Astrocyte (in vitro differentiated cells and primary cell): ENCODE results near the gene PIAS1. TPM values are rescaled to one million over a fixed set of nuclear protein-coding genes. Genes with fewer than 3 reads are reported as not detected.

Experiments
- DNase-seq: peaks from one replicate; pipeline ENCODE4 v3.0.0-alpha.2; 2010; ENCODE audit warnings: low read depth
- FAIRE-seq: peaks from 2 replicates; lab custom pipeline; 2011; peaks lifted over from hg19 to GRCh38; lab: Jason Lieb, UNC
- H2AFZ ChIP-seq: 2 replicates; pipeline ENCODE4 v1.6.0; 2012; ENCODE audit warnings: low read depth, low read length, inconsistent platforms
- H3K27ac ChIP-seq: 2 replicates; pipeline ENCODE4 v1.5.1; 2011; ENCODE audit warnings: low read depth, low read length, inconsistent platforms
- H3K27me3 ChIP-seq: 2 replicates; pipeline ENCODE4 v1.6.0; 2011; ENCODE audit warnings: low read length, inconsistent platforms; ENCODE audit not compliant: insufficient read depth
- H3K36me3 ChIP-seq: 2 replicates; pipeline ENCODE4 v1.5.1; 2011; ENCODE audit warnings: low read length, inconsistent platforms; ENCODE audit not compliant: insufficient read depth
- H3K4me1 ChIP-seq: 2 replicates; pipeline ENCODE4 v1.5.1; 2011; ENCODE audit warnings: low read length, inconsistent platforms; ENCODE audit not compliant: insufficient read depth
- H3K4me2 ChIP-seq: 2 replicates; pipeline ENCODE4 v1.6.0; 2012; ENCODE audit warnings: low read length, inconsistent platforms
- H3K4me3 ChIP-seq: 2 replicates; pipeline ENCODE4 v1.5.1; 2011; ENCODE audit warnings: low read depth, mild to moderate bottlenecking, low read length, inconsistent platforms; ENCODE audit not compliant: insufficient read depth
- H3K79me2 ChIP-seq: 2 replicates; pipeline ENCODE4 v1.6.0; 2012; ENCODE audit warnings: mild to moderate bottlenecking, low read length, inconsistent platforms; ENCODE audit not compliant: insufficient read depth
- H3K9ac ChIP-seq: 2 replicates; pipeline ENCODE4 v1.6.0; 2012; ENCODE audit warnings: mild to moderate bottlenecking, low read length, inconsistent platforms
- H3K9me3 ChIP-seq: 2 replicates; pipeline ENCODE4 v1.5.1; 2012; ENCODE audit warnings: low read depth, mild to moderate bottlenecking, low read length, inconsistent platforms; ENCODE audit not compliant: insufficient read depth
- H4K20me1 ChIP-seq: 2 replicates; pipeline ENCODE4 v1.6.0; 2012; ENCODE audit warnings: low read length, inconsistent platforms; ENCODE audit not compliant: insufficient read depth
- H3K27ac Mint-ChIP-seq: one replicate; pipeline ENCODE4 v1.8.0; 2021; ENCODE audit warnings: mild to moderate bottlenecking, mixed read lengths; ENCODE audit not compliant: unreplicated experiment
- H3K27me3 Mint-ChIP-seq: one replicate; pipeline ENCODE4 v1.8.0; 2021; ENCODE audit warnings: low read depth, mixed read lengths; ENCODE audit not compliant: unreplicated experiment
- H3K36me3 Mint-ChIP-seq: one replicate; pipeline ENCODE4 v1.8.0; 2021; ENCODE audit warnings: low read depth, mixed read lengths; ENCODE audit not compliant: unreplicated experiment
- H3K4me1 Mint-ChIP-seq: one replicate; pipeline ENCODE4 v1.8.0; 2021; ENCODE audit warnings: low read depth, mixed read lengths; ENCODE audit not compliant: unreplicated experiment
- H3K4me3 Mint-ChIP-seq: one replicate; pipeline ENCODE4 v1.8.0; 2021; ENCODE audit warnings: mild to moderate bottlenecking, moderate library complexity, mixed read lengths; ENCODE audit not compliant: unreplicated experiment
- H3K9me3 Mint-ChIP-seq: one replicate; pipeline ENCODE4 v1.8.0; 2021; ENCODE audit warnings: mild to moderate bottlenecking, mixed read lengths; ENCODE audit not compliant: unreplicated experiment
- EZH2 ChIP-seq: IDR thresholded peaks from 2 replicates; pipeline ENCODE4 v1.6.1; 2012; ENCODE audit warnings: mild to moderate bottlenecking, low read length, inconsistent platforms; ENCODE audit not compliant: insufficient read depth
- total RNA-seq: library from RNA; stranded (reverse); gene quantifications from 2 replicates; pipeline ENCODE4 v1.2.1, GENCODE V29; 2021
- TF ChIP-seq, protein P1 (sequence below): IDR thresholded peaks from 2 replicates; pipeline ENCODE4 v1.5.1; 2011; ENCODE audit warnings: low read depth, mild to moderate bottlenecking, inconsistent platforms, low read length, moderate library complexity; ENCODE audit not compliant: insufficient read depth

PIAS1 gene
- total RNA-seq, 1 donor from 2014 or later = 30.2 TPM

GRCh38 chr15:68148039-68148438 lies 93.9 kb downstream of the PIAS1 start:
- TF ChIP-seq EZH2 = no peak
- TF ChIP-seq, protein P1, sequence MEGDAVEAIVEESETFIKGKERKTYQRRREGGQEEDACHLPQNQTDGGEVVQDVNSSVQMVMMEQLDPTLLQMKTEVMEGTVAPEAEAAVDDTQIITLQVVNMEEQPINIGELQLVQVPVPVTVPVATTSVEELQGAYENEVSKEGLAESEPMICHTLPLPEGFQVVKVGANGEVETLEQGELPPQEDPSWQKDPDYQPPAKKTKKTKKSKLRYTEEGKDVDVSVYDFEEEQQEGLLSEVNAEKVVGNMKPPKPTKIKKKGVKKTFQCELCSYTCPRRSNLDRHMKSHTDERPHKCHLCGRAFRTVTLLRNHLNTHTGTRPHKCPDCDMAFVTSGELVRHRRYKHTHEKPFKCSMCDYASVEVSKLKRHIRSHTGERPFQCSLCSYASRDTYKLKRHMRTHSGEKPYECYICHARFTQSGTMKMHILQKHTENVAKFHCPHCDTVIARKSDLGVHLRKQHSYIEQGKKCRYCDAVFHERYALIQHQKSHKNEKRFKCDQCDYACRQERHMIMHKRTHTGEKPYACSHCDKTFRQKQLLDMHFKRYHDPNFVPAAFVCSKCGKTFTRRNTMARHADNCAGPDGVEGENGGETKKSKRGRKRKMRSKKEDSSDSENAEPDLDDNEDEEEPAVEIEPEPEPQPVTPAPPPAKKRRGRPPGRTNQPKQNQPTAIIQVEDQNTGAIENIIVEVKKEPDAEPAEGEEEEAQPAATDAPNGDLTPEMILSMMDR = no peak
- Histone ChIP-seq H3K4me2 (no peak overlapping the region), H3K27ac (no peak overlapping the region), H2AFZ (no peak overlapping the region), H3K9ac (no peak overlapping the region), H4K20me1 (peaks cover 17% of the 10 kb centered on the region), H3K4me3 (no peak overlapping the region), H3K9me3 (no peaks in the 10 kb centered on the region), H3K4me1 (peaks cover 3% of the 10 kb centered on the region), H3K79me2 (peaks cover 3% of the 10 kb centered on the region), H3K27me3 (no peaks in the 10 kb centered on the region), H3K36me3 (no peaks in the 10 kb centered on the region)
- peaks cover 5% of the 10 kb centered on the region for H3K36me3 Mint-ChIP-seq
- H3K4me3 Mint-ChIP-seq = no peak overlapping the region
- FAIRE-seq (no peak), DNase-seq (no peak)
- peaks cover 10% of the 10 kb centered on the region for H3K4me1 Mint-ChIP-seq
- H3K9me3 Mint-ChIP-seq = no peaks in the 10 kb centered on the region
- no peaks in the 10 kb centered on the region for H3K27me3 Mint-ChIP-seq
- H3K27ac Mint-ChIP-seq = no peak overlapping the region

GRCh38 chr15:68149059-68149458 lies 94.9 kb downstream of the PIAS1 start:
- Histone ChIP-seq H4K20me1 (peaks cover 17% of the 10 kb centered on the region), H3K36me3 (no peaks in the 10 kb centered on the region), H3K9me3 (no peaks in the 10 kb centered on the region), H3K9ac (no peak overlapping the region), H2AFZ (no peak overlapping the region), H3K4me3 (no peak overlapping the region), H3K4me1 (peaks cover 3% of the 10 kb centered on the region), H3K27me3 (no peaks in the 10 kb centered on the region), H3K79me2 (peaks cover 3% of the 10 kb centered on the region), H3K27ac (no peak overlapping the region), H3K4me2 (peak overlapping the region; percentile 28)
- FAIRE-seq (no peak), DNase-seq (peak; percentile 70)
- no peaks in the 10 kb centered on the region for H3K9me3 Mint-ChIP-seq
- no peak overlapping the region for H3K27ac Mint-ChIP-seq
- H3K36me3 Mint-ChIP-seq = peaks cover 5% of the 10 kb centered on the region
- no peaks in the 10 kb centered on the region for H3K27me3 Mint-ChIP-seq
- no peak for TF ChIP-seq EZH2
- TF ChIP-seq, protein P1 = no peak
- H3K4me1 Mint-ChIP-seq = peaks cover 10% of the 10 kb centered on the region
- H3K4me3 Mint-ChIP-seq = no peak overlapping the region

GRCh38 chr15:68150187-68150586 lies 96.1 kb downstream of the PIAS1 start:
- H3K27ac ChIP-seq = no peak overlapping the region
- no peaks in the 10 kb centered on the region for H3K9me3 ChIP-seq
- H3K27me3 ChIP-seq = no peaks in the 10 kb centered on the region
- no peak overlapping the region for H3K4me3 ChIP-seq
- no peaks in the 10 kb centered on the region for H3K36me3 ChIP-seq
- H3K4me2 ChIP-seq = no peak overlapping the region
- peaks cover 5% of the 10 kb centered on the region for H3K36me3 Mint-ChIP-seq
- H3K9me3 Mint-ChIP-seq = no peaks in the 10 kb centered on the region
- H3K79me2 ChIP-seq = peaks cover 3% of the 10 kb centered on the region
- no peak overlapping the region for H3K4me3 Mint-ChIP-seq
- H3K27ac Mint-ChIP-seq = no peak overlapping the region
- peaks cover 3% of the 10 kb centered on the region for H3K4me1 ChIP-seq
- no peaks in the 10 kb centered on the region for H3K27me3 Mint-ChIP-seq
- FAIRE-seq (no peak), DNase-seq (no peak)
- peaks cover 10% of the 10 kb centered on the region for H3K4me1 Mint-ChIP-seq
- TF ChIP-seq, protein P1 = no peak
- TF ChIP-seq EZH2 = no peak
- no peak overlapping the region for H3K9ac ChIP-seq
- H2AFZ ChIP-seq = no peak overlapping the region
- peaks cover 17% of the 10 kb centered on the region for H4K20me1 ChIP-seq
